Endothelial cell of umbilical vein (primary cell): ENCODE results near the gene GIMAP8.

ENCODE experiments used
- EZH2 ChIP-seq: IDR thresholded peaks from 2 replicates; pipeline ENCODE4 v1.6.1; 2012; ENCODE audit warnings: borderline replicate concordance, low read depth, mild to moderate bottlenecking, moderate library complexity, low read length, inconsistent platforms; ENCODE audit not compliant: severe bottlenecking
- FOS ChIP-seq: IDR thresholded peaks from 2 replicates; pipeline ENCODE4 v1.6.1; 2011; ENCODE audit warnings: mild to moderate bottlenecking, low read length, moderate library complexity, borderline replicate concordance; ENCODE audit not compliant: insufficient read depth
- GATA2 ChIP-seq: IDR thresholded peaks from 2 replicates; pipeline ENCODE4 v1.7.0; 2011; ENCODE audit warnings: low read depth, mild to moderate bottlenecking, moderate library complexity, mixed read lengths, low read length; ENCODE audit not compliant: insufficient read length, insufficient read depth
- JUN ChIP-seq: IDR thresholded peaks from 2 replicates; pipeline ENCODE4 v1.6.1; 2011; ENCODE audit warnings: borderline replicate concordance, low read depth; ENCODE audit not compliant: insufficient read length, insufficient read depth
- MYC ChIP-seq: IDR thresholded peaks from one replicate; pipeline ENCODE4 v1.6.1; 2011; ENCODE audit warnings: mild to moderate bottlenecking, low read depth, low read length
- POLR2A ChIP-seq: IDR thresholded peaks from 2 replicates; pipeline ENCODE4 v1.6.1; 2012; ENCODE audit warnings: low read depth, mild to moderate bottlenecking, control low read depth, low read length
- POLR2AphosphoS5 ChIP-seq: IDR thresholded peaks from 2 replicates; pipeline ENCODE4 v1.6.1; 2012; ENCODE audit warnings: low read depth, mild to moderate bottlenecking, control low read depth, low read length, moderate library complexity; ENCODE audit not compliant: insufficient read depth
- TF ChIP-seq, protein P1 (sequence below), 2 donors: IDR thresholded peaks; 1 replicate in 1 of 2; 2 replicates in 1 of 2; pipeline ENCODE4 v1.5.1; 2011; ENCODE audit warnings: low read length in 2 of 2, mild to moderate bottlenecking in 2 of 2, moderate library complexity in 2 of 2, control low read depth in 1 of 2, inconsistent platforms in 1 of 2, low read depth in 1 of 2; ENCODE audit not compliant: insufficient read depth in 1 of 2; ENCODE audit errors: extremely low read depth in 1 of 2
- TF ChIP-seq, protein P2 (sequence below): IDR thresholded peaks from 2 replicates; pipeline ENCODE4 v1.6.1; 2011; ENCODE audit not compliant: insufficient read depth, insufficient read length

DNA sequence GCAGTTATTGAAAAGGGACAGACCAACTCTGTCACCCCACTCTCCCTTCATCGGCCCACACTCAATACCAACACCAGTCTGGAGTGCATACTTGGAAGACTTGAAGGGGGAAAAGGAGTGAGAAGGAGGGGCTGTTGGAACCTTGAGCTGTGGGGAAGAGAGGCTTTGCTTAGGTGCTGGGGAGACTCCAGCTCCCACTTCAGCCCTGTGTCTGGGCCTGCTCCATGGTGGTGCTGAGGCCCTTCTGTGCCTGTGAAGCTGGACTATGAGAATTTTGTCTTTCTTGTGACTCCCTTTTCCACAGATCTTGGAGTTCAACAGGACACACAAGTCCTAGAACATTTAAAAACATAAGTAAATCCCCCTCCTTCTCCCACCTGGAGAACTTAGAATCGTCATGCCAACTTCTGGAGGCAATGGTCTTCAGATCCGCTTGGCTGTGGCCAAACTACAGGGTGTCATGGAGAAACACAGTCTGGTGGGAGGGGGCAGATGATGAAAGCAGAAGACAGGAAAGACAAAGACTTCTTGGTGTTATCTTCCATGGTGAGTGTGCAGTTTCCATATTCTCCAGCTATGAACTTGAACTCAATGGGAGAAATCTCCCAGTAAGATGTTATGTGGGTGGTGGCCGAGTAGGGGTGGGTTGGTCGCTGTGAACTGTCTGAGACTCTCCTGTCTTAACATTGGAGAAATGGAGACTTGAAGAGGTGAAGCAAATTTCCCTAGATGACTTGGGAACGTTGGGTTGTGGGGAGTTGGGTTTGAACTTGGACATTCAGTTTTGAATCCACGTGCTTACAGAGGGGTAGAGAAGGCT lies 18.4 kb upstream of the GIMAP8 start:
- TF ChIP-seq, protein P1, sequence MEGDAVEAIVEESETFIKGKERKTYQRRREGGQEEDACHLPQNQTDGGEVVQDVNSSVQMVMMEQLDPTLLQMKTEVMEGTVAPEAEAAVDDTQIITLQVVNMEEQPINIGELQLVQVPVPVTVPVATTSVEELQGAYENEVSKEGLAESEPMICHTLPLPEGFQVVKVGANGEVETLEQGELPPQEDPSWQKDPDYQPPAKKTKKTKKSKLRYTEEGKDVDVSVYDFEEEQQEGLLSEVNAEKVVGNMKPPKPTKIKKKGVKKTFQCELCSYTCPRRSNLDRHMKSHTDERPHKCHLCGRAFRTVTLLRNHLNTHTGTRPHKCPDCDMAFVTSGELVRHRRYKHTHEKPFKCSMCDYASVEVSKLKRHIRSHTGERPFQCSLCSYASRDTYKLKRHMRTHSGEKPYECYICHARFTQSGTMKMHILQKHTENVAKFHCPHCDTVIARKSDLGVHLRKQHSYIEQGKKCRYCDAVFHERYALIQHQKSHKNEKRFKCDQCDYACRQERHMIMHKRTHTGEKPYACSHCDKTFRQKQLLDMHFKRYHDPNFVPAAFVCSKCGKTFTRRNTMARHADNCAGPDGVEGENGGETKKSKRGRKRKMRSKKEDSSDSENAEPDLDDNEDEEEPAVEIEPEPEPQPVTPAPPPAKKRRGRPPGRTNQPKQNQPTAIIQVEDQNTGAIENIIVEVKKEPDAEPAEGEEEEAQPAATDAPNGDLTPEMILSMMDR (IDR thresholded peaks at IDR 0.05; ENCODE audit: extremely low read depth in 1 of 2, insufficient read depth in 1 of 2, low read depth in 1 of 2, low read length in 2 of 2) = no peak
- TF ChIP-seq POLR2A (no peak), MYC (no peak), POLR2AphosphoS5 (no peak), EZH2 (no peak), JUN (no peak), FOS (no peak), GATA2 (no peak)
- TF ChIP-seq, protein P2, sequence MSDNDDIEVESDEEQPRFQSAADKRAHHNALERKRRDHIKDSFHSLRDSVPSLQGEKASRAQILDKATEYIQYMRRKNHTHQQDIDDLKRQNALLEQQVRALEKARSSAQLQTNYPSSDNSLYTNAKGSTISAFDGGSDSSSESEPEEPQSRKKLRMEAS = no peak
